Activated CD8-positive, alpha-beta memory T cell treated with anti-CD3 and anti-CD28 coated beads, Interleukin-2, amount 50 U/mL, for 1 hour (primary cell): ENCODE measurements around the gene CHGA.

Source experiments
- DNase-seq: peaks from one replicate; pipeline ENCODE4 v3.0.0-alpha.2; 2020; ENCODE audit errors: extremely low read depth

CHGA gene

GRCh38 chr14:92980866-92981265, 57.9 kb downstream of the CHGA start:
- DNase-seq = no peak

GRCh38 chr14:92981726-92982125, 58.8 kb downstream of the CHGA start:
- DNase-seq = no peak

GRCh38 chr14:92982956-92983355, 60.0 kb downstream of the CHGA start:
- no peak for DNase-seq

- DNase-seq = no peak
Observed at GRCh38 chr14:92984082-92984788, 61.3 kb downstream of the CHGA start.
